BJ (cell line): ENCODE results near the gene GPR55. TPM values are rescaled to one million over a fixed set of nuclear protein-coding genes. Genes with fewer than 3 reads are reported as not detected.

Experiments used
- CTCF ChIA-PET: fragments of 350-600 bp; formaldehyde crosslinking; extraction: SDS; loops from one replicate; lab custom pipeline; 2021; ENCODE audit warnings: antibody characterized with exemption, inconsistent platforms; lab: Yijun Ruan, JAX
- POLR2A ChIA-PET: fragments of 300-600 bp; sonication (Branson Sonifier 250); formaldehyde crosslinking; extraction: SDS; loops from one replicate; lab custom pipeline; 2021; ENCODE audit warnings: antibody characterized with exemption; lab: Charles Lee
- DNase-seq: peaks from one replicate; pipeline ENCODE4 v3.0.0-alpha.2; 2011; ENCODE audit warnings: low read depth
- H3K27me3 ChIP-seq: 2 replicates; pipeline ENCODE4 v1.6.0; 2011; ENCODE audit warnings: low read length; ENCODE audit not compliant: control insufficient read depth, insufficient read depth
- H3K36me3 ChIP-seq: 2 replicates; pipeline ENCODE4 v1.5.1; 2011; ENCODE audit warnings: low read length; ENCODE audit not compliant: control insufficient read depth, insufficient read depth
- H3K4me3 ChIP-seq: 2 replicates; pipeline ENCODE4 v1.5.1; 2011; ENCODE audit warnings: low read depth, mild to moderate bottlenecking, control low read depth, low read length
- polyA plus RNA-seq: library from polyadenylated mRNA; depleted of rRNA; stranded (reverse); fragments of >200 nt; gene quantifications from 2 replicates; pipeline ENCODE4 v1.2.3, GENCODE V29; 2011
- TF ChIP-seq, protein P1 (sequence below): IDR thresholded peaks from 2 replicates; pipeline ENCODE4 v1.5.1; 2011; ENCODE audit warnings: low read depth, mild to moderate bottlenecking, control low read depth, inconsistent platforms, low read length, moderate library complexity; ENCODE audit not compliant: insufficient read depth

GPR55 gene
- polyA plus RNA-seq, 1 experiment, result not detected

GRCh38 chr2:230944757-230945372 is 19.8 kb upstream of the GPR55 start:
- no peak for DNase-seq
- no peak overlapping the region for H3K4me3 ChIP-seq
- no peaks in the 10 kb centered on the region; the same call in none of the 2 replicates for H3K27me3 ChIP-seq
- ChIA-PET POLR2A (no interaction called here), CTCF (no interaction called here)
- TF ChIP-seq, protein P1, sequence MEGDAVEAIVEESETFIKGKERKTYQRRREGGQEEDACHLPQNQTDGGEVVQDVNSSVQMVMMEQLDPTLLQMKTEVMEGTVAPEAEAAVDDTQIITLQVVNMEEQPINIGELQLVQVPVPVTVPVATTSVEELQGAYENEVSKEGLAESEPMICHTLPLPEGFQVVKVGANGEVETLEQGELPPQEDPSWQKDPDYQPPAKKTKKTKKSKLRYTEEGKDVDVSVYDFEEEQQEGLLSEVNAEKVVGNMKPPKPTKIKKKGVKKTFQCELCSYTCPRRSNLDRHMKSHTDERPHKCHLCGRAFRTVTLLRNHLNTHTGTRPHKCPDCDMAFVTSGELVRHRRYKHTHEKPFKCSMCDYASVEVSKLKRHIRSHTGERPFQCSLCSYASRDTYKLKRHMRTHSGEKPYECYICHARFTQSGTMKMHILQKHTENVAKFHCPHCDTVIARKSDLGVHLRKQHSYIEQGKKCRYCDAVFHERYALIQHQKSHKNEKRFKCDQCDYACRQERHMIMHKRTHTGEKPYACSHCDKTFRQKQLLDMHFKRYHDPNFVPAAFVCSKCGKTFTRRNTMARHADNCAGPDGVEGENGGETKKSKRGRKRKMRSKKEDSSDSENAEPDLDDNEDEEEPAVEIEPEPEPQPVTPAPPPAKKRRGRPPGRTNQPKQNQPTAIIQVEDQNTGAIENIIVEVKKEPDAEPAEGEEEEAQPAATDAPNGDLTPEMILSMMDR, result no peak
- H3K36me3 ChIP-seq, result no peaks in the 10 kb centered on the region

GRCh38 chr2:230944123-230944653 is 19.1 kb upstream of the GPR55 start:
- ChIA-PET POLR2A (no interaction called here), CTCF (interaction anchor here (1.9 kb wide), 1 partner anchor 43 kb away, joined by 7 read pairs; no protein-coding TSS in a partner anchor)
- TF ChIP-seq, protein P1, result no peak
- no peak for DNase-seq
- no peak overlapping the region for H3K4me3 ChIP-seq
- H3K36me3 ChIP-seq, result no peaks in the 10 kb centered on the region
- H3K27me3 ChIP-seq, result no peaks in the 10 kb centered on the region; the same call in 1 of the 2 replicates

GRCh38 chr2:230942920-230943896 is 18.2 kb upstream of the GPR55 start:
- TF ChIP-seq, protein P1, result no peak
- CTCF ChIA-PET, result interaction anchor here (1.9 kb wide), 1 partner anchor 44 kb away, joined by 7 read pairs; no protein-coding TSS in a partner anchor
- Histone ChIP-seq H3K4me3 (no peak overlapping the region), H3K36me3 (no peaks in the 10 kb centered on the region), H3K27me3 (peaks cover 2% of the 10 kb centered on the region)
- POLR2A ChIA-PET, result no interaction called here
- no peak for DNase-seq

GRCh38 chr2:230942371-230942770 is 17.3 kb upstream of the GPR55 start:
- ChIA-PET POLR2A (no interaction called here), CTCF (no interaction called here)
- H3K27me3 ChIP-seq, result peaks cover 2% of the 10 kb centered on the region
- H3K4me3 ChIP-seq, result no peak overlapping the region
- no peak for DNase-seq
- TF ChIP-seq, protein P1, result no peak
- no peaks in the 10 kb centered on the region for H3K36me3 ChIP-seq
